ENCODE results near the gene KCNQ5.

- TF ChIP-seq FOXM1 (IDR thresholded peaks at IDR 0.05; ENCODE audit: low read depth, low read length) (no peak), CTCF (IDR thresholded peaks at IDR 0.05 in 2 of 3, conservative IDR thresholded peaks at IDR 0.05 in 1 of 3; ENCODE audit: control insufficient read depth in 2 of 3, extremely low read depth in 1 of 3, insufficient read depth in 1 of 3, low read depth in 3 of 3, low read length in 3 of 3) (no peak), REST (IDR thresholded peaks at IDR 0.05; ENCODE audit: low read depth, low read length) (no peak), ZBTB40 (IDR thresholded peaks at IDR 0.05; ENCODE audit: borderline replicate concordance) (no peak)
Measured at GRCh38 chr6:72675396-72675795, 53.5 kb downstream of the KCNQ5 start.

Measured in GM12878 (cell line).